HG03354 (cell line): ENCODE measurements around the gene PTH1R.

ENCODE experiments used
- ATAC-seq: cut with Tn5 transposase; IDR thresholded peaks from one replicate; pipeline ENCODE4 v1.9.1; 2021; ENCODE audit warnings: mild to moderate bottlenecking; ENCODE audit not compliant: unreplicated experiment, poor library complexity, severe bottlenecking

PTH1R gene

GRCh38 chr3:46880884-46881595 is 3.5 kb downstream of the PTH1R start:
- no peak for ATAC-seq

- no peak for ATAC-seq
Measured at GRCh38 chr3:46881596-46882376, 4.3 kb downstream of the PTH1R start.

GRCh38 chr3:46882377-46883053 is 5.0 kb downstream of the PTH1R start:
- no peak for ATAC-seq

- no peak for ATAC-seq
Measured at GRCh38 chr3:46883054-46883829, 5.7 kb downstream of the PTH1R start.

GRCh38 chr3:46883830-46884185 is 6.3 kb downstream of the PTH1R start:
- no peak for ATAC-seq

- no peak for ATAC-seq
Measured at GRCh38 chr3:46884427-46884826, 6.9 kb downstream of the PTH1R start.

- no peak for ATAC-seq
Measured at GRCh38 chr3:46884929-46885328, 7.4 kb downstream of the PTH1R start.

GRCh38 chr3:46885612-46886011 is 8.1 kb downstream of the PTH1R start:
- ATAC-seq = no peak

GRCh38 chr3:46887980-46888494 is 10.5 kb downstream of the PTH1R start:
- ATAC-seq = no peak

- no peak for ATAC-seq
Measured at GRCh38 chr3:46888705-46889104, 11.2 kb downstream of the PTH1R start.

GRCh38 chr3:46889381-46890110 is 12.0 kb downstream of the PTH1R start:
- no peak for ATAC-seq

GRCh38 chr3:46890132-46890531 is 12.6 kb downstream of the PTH1R start:
- ATAC-seq = no peak

- no peak for ATAC-seq
Measured at GRCh38 chr3:46891132-46891531, 13.6 kb downstream of the PTH1R start.

GRCh38 chr3:46892285-46893145 is 15.0 kb downstream of the PTH1R start:
- no peak for ATAC-seq

- no peak for ATAC-seq
Measured at GRCh38 chr3:46893146-46893748, 15.7 kb downstream of the PTH1R start.

- no peak for ATAC-seq
Measured at GRCh38 chr3:46893763-46894162, 16.2 kb downstream of the PTH1R start.

GRCh38 chr3:46894256-46894655 is 16.7 kb downstream of the PTH1R start:
- ATAC-seq = no peak

GRCh38 chr3:46895204-46895660 is 17.7 kb downstream of the PTH1R start:
- no peak for ATAC-seq
